GM23248 (cell line): Measurements from ENCODE around the gene ITLN1.
"Not testable (repeated sequence)": the region's sequence is repeated elsewhere in the genome, so short reads cannot be mapped to it uniquely, and the experiment has no call there.

Experiments
- EZH2 ChIP-seq: fragments of 200-600 bp; sonication (generic); IDR thresholded peaks from 2 replicates; pipeline ENCODE4 v1.6.1; 2018; ENCODE audit warnings: antibody characterized with exemption, mild to moderate bottlenecking; ENCODE audit not compliant: insufficient read depth, poor library complexity, severe bottlenecking
- EZH2phosphoT487 ChIP-seq: fragments of 200-600 bp; sonication (generic); IDR thresholded peaks from 2 replicates; pipeline ENCODE4 v1.6.1; 2018; ENCODE audit warnings: antibody characterized with exemption, moderate library complexity, mild to moderate bottlenecking, low read depth; ENCODE audit not compliant: insufficient read depth

- TF ChIP-seq EZH2, EZH2phosphoT487: not testable (repeated sequence)
Measured at GRCh38 chr1:160913229-160913628, 28.2 kb upstream of the ITLN1 start.
